ENCODE data around the gene EFS. TPM values are rescaled to one million over a fixed set of nuclear protein-coding genes. Genes with fewer than 3 reads are reported as not detected.
A peak's percentile ranks its signal among the peaks of the same experiment; 100 is the strongest.

Gene EFS
- total RNA-seq, 1 donor from 2014 or later = 0.82 TPM

DNA sequence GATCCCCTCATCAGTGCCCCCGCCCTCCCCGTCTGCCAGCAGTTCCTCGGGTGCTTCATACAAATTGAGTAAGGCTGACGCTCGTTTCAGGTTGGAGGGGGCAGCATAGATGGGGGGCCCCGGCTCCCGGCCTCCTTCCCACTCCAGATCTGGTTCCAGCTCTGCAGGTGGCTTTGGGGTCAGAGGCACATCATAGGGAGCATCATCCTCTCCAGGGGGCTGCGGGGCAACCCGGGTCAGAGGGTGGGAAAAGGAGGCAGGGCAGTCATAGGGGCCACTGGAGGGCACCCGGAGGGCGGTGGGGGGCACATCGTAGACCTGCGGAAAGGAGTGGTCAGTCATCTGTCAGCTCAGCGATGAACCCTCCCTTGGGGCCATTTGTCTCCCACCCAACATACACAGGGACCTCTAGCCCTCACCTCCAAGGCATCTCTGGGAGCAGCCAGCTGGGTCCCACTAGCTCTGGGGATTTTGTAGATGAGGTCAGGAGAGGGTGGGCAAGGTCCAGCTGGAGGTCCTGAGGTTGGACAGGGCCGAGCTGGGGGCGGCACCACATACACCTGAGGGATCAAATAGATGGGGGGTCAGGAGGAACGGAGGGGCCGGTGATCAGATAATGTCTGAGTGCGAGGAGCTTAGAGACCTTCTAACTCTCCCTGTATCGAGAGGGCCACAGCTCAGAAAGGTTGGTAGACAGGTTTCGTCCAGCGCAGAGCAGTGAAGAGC lies 5.1 kb downstream of the EFS start:
- DNase-seq (ENCODE audit: extremely low read depth, low read depth, low spot score) = no peak

DNA sequence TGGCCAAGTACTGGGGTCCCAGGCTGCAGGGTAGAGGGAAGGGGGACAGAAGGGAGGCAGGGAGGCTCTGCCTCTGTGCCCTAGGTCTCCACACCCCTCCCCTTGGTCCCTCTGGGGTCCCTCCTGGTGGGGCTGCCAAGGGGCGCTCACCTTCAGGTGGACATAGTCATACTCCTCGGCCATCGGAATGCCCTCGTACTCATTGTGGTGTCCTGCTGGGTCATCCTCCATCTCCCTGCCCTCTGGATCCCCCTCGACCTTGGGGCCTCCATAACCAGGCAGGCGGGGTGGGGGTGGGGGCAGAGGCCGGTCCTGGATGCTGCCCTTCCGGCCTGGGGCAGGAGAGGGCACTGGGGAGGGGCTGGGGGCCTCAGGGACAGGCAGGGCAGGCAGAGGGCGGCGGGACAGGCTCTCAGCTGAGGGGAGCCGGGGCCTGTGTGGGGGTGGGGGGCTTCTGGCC lies 5.8 kb downstream of the EFS start:
- DNase-seq (ENCODE audit: extremely low read depth, low read depth, low spot score) = no peak

DNA sequence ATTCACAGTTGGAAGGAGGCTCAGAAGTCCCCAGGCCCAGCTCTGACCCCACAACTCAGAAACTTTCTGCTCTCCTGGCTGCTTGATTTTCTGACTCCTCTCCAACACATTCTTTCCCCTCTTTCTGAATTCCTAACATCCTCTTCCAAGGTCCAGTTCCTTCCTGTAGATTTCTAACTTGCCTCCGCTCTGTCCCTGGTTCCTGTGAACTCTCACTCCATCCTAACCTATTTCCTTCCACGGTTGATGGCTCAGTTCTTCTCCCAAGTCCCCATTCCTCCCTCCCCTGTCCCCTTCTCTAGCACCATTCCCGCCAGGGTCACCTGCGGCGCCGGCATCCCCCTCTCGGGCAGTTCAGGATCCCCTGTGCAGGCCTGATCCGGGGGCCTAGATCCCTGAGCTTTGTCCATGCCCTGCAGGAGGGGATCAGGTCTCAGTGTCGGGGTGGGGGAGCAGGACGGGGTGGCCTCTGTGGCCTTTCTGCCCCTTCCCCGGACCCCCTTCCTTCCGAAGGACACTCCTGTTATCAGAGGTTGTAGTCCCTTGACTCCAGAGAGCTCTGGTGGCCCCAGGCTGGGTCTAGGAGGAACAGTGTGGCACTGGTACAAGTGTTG lies 6.3 kb downstream of the EFS start:
- no peak for DNase-seq (ENCODE audit: extremely low read depth, low read depth, low spot score)

DNA sequence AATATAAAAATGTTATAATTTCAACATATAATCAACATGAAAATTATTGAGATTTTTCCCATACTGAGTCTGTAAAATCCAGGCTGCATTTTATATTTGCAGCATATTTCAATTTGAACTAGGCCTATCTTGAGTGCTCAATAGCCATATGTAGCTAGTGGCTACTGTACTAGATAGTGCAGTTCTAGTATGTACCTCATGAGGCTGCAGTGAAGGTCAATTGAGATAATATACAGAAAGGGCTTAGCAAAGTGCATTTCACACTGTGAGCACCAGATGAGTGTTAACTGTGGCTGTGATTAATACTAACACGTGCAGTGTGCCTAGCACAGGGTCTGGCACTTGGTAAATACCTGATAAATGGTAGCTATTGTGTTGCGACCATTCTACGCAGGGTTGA lies 6.9 kb downstream of the EFS start:
- no peak for DNase-seq (ENCODE audit: extremely low read depth, low read depth, low spot score)

DNA sequence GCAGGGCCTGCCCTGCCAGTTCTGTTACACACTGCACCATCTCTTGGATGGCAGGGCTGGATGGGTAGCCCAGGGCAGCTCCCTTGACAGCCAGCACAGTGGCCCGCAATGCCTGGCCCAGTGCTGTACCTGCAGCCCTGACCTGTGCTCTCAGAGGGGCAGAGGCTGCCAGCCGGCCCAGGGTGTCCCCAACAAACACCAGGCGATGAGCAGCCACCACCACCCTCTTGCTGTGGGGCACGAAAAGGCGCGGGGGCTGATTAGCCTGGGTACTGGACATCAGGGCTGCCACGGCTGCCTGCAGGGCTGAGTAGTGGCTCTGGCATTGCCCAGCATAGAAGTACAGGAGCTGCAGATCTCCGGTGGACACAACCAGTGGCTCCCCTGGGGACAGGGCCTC lies 7.7 kb downstream of the EFS start:
- DNase-seq (ENCODE audit: extremely low read depth, low read depth, low spot score) = no peak

DNA sequence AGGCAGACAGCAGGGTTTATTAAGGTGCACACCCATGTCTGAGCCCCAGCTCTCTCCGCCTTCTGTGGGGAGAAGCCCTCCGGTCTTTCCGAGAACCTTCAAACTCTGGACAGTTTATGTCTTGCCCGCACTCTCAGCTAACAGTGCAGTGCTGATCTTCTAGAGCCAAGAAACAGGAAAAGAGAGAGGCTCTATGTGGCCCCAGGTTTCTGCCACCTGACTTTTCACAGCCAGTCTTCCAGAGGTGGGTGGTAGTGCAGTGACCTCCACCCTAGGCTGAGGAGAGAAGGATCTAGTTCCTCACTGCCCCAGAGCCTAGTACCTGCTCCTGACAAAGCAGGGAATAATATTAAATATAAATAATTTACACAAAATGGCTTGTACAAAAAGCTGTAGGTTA lies 8.3 kb downstream of the EFS start:
- no peak for DNase-seq (ENCODE audit: extremely low read depth, low read depth, low spot score)

DNA sequence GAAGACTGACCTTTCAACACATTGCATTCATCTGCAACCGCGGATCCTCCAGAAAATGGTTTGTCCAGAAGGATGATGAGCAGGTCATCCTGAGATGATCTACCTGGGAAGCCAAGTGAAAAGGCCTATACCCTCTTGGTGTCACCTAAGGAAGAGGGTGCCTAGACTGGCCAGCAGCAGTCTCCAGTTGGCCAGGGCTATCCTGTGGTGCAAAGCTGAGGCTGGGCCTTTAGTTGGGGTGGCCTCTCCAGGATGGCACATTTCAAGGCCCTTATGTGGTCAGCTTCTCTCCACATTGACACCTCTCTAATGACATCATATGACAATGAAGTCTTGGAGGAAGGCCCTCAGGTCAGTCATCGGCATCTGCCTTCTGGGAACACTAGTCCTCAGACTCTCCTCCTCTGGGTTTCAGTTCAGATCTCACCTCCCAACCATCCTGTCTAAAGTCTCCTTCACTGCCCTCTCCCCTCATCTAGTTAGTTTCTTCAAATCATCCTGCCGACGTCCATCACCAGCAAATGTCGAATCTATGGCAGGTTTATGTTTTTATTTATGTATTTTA lies 9.0 kb downstream of the EFS start:
- no peak for DNase-seq (ENCODE audit: extremely low read depth, low read depth, low spot score)

DNA sequence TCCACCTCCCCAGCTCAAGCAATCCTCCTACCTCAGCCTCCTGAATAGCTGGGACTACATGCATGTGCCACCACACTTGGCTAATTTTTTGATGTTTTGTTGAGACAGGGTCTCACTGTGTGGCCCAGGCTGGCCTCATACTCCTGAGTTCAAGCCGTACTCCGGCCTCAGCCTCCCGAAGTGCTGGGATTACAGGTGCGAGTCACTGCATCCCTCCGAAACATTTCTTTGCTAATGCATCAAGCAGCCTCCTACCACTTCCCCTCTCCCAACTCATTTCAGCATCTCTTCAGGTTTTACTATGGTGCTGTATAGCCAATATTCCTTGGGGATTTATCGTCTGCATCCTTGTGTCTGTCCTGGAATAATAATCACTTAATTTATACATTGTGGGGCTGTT lies 10.0 kb downstream of the EFS start:
- DNase-seq (ENCODE audit: extremely low read depth, low read depth, low spot score) = no peak

DNA sequence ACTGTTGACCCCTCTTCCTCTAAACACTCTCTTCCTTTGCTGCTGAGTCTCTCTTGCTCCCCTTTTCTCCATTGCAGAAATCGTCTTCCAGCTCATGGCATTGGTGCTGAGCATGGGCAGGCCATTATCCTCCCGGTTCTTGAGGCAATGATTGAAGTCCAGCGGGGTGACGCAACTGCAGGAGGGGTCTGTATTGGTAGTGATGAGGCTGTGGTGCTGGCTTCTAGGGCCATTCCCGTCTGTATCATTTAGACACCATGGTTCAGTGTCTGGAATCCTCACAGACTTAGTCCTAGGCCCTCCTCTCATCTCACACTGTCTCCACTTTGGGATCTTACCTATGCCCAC lies 11.6 kb downstream of the EFS start:
- no peak for DNase-seq (ENCODE audit: extremely low read depth, low read depth, low spot score)

DNA sequence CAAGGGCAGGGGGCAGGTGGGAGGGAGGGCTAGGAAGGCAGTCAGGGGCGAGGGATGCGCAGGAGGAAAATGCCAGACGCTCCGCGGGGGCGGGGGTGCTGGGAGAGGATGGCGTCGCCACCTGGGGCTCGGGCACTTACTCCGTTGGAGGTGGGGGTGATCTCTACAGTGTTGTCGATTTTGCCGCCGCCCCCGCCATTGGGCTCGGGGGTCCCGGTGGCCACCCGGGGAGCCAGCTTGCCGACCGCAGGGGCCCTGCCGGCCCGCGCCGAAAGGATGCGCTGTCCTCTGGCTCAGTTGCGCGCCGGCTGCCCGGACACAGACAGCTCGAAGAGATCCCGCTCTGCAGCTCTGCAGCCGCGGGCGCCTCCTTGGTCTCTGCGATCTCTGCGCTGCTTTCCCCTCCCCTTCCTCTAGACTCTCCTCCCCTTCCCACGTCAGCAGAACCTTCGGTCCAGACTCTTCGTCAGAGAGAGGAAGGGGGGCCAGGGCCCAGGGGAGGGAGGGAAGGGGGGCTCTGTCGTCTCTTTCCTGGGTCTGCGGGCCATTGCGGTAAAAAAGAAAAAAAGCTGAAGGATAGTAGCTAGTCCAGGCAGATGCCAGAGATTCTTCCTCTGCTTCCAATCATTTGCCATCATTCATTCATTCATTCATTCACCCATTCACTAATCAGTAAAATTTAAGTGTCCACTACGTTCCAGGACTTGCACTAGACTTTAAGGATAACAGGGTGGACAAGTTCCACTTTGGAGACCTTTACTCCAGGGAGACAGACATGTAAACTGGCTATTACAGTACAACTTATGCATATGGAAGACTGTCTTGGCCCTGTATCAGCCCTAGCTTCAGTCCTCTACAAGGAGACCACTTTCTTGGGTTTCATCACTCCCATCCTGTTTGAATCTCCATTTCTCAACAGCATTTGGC lies 12.2 kb downstream of the EFS start, which contains the start of gene SLC22A17:
SLC22A17 (minus strand) TSS at position 382 of the 927 bp plus-strand sequence.
- peak; percentile 4 for DNase-seq (ENCODE audit: extremely low read depth, low read depth, low spot score)

DNA sequence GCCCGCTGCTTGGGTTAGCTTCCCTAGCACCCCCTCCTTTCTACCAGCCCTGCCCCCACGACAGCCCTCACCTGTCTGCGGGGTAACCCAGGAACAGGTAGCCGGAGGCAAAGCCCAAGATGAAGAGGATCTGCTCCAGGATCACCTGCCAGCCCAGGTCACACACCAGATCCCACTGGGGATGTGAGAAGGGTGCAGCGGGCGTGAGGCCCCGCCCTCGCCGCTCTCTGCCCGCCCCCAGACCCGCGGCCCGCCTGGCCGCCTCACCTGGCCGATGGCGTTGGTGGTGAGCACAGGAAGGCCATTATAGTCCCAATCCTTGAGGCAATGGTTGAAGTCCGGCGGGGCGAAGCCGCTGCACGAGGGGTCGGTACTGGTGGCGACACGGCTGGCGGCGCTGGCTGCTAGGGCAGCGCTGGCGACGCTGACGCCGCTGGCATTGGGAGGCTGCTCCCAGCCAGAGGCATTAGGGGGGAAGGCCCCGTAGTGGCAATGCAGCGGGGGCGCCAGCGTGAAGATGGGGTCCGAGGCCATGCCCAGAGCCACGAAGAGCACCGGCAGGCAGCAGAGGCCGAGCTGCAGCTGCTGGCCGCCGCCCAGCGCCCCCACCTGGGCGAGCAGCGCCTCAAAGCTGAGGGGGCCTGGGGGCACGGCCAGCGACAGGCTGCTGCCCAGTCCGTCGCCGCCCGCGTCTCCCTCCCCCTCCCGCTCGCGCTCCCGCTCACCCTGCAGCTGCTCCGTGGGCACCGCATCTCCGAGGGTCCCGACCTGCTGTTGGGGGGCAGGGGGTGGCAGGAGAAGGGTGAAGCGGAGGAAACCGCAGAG lies 13.1 kb downstream of the EFS start:
- DNase-seq (ENCODE audit: extremely low read depth, low read depth, low spot score) = no peak

DNA sequence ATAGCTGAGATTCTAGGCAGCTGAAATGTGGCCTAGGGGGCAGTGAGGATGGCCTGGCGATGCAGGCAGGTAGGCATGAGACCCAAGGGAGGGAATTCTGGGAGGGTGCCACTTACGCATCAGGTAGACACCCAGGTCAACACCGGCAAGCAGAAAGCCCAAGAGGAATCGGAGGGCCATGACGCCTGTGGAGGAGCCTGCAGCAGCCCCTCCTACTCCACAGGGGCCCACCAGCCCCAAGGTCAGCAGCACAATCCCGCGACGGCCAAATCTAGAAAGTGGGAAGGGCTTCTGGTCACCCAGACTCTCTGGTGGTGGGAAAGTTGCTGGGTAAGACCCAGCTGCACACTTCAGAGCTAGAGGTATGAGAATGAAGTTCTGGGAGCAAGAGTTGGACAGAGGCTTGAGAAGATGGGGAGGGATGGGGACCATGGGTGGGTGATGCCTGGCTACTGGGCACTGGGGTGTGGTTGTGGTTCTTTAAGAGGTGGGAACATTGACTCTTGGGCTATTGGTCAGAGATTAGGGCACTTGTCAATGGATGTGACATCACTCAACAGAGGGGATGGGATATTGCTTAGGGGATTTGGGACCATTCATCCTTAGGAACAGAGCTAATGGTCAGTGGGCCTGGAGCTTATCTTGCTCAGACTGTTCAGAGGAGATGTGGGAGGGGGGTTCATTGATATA lies 15.7 kb downstream of the EFS start:
- DNase-seq (ENCODE audit: extremely low read depth, low read depth, low spot score) = no peak

DNA sequence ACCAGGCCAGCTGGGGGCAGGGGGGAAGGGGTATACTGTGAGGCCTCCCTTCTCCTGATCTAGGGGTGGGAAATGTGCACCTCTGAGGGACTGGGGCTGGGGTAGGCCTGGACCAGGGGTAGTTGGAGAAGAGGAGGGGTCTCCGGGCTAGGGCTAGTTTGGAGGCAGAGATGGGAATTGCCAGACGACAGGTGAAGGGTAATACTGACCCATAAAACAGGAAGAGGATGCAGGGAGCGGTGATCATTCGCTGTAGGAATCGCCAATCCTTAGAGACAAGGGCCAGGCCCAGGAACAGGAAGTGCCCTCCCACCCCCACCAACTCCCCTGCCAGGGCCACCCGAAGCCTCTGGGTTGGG lies 16.7 kb downstream of the EFS start:
- no peak for DNase-seq (ENCODE audit: extremely low read depth, low read depth, low spot score)

DNA sequence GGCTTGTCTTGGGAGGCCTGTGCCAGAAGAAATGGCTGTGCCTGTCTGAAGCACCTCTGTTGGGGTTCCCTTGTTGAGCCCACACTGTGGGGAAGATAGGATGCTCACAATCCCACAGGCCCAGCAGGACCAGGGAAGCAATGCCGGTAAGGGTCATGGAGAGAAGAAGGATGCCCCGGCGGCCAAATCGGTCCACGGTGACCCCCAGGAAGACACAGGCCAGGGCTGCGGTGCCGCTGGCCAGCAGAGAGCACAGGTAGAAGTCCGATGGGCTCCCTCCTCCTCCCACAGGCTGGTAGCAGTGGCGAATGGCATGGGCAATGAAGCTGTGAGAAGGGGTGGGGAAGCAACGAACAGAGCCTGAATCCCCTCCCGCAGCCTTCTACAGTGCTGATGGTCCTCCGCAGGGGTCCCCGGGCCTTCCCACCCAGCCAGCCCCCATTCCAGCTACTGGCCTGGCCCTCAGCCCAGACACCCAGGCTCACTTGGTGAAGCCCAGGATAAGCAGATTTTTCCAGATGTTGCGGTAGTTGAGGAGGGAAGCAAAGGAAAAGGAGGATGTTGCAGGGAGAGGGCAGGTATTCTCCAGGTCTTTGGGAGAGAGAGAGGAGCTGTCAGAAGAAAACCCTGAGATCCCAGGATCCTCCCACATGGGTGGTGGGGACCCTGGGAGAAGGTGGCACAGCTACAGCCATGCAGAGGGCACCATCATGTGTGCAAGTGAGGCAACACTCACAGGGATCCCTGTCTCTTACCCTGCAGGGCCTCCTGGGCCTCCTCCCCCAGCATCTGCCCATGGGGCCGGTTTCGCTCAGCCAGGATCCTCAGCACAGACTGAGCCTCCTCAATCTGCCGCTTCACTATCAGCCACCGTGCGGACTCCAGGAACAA lies 17.3 kb downstream of the EFS start:
- DNase-seq (ENCODE audit: extremely low read depth, low read depth, low spot score) = no peak

DNA sequence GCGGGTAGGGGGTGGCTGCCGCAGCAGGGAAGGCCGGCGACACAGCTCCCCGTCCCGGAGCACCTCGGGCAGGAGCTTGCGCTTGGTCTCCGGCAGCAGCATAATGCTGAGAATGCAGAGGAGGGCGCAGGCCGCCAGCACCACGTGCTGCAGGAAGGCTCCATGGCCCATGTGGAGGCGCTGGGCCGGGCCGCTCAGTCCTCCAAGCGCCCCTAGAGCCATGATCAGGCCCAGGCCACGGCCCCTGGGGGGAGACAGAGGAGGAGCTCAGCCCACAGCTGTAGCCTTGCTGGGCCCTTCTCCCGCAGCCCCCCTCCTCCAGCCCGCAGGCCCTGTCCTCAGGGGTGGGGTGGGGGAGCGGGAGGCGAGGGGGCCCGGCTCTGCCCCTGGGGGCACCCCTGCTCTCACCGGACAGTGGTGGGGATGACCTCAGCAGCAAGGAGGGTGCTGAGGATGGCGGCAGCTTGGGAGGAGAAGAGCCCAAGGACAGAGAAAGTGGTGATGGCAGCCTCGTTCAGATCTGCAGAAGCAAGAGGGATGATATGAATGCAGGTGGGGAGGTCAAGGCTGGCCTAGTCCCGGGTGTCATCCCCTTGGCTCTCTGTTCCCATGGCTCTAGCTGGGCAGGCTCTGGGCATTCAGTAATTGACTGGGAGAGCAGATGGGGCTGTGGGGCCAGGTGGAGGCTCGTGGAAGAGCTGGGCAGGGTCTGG lies 18.1 kb downstream of the EFS start:
- DNase-seq (ENCODE audit: extremely low read depth, low read depth, low spot score) = no peak

DNA sequence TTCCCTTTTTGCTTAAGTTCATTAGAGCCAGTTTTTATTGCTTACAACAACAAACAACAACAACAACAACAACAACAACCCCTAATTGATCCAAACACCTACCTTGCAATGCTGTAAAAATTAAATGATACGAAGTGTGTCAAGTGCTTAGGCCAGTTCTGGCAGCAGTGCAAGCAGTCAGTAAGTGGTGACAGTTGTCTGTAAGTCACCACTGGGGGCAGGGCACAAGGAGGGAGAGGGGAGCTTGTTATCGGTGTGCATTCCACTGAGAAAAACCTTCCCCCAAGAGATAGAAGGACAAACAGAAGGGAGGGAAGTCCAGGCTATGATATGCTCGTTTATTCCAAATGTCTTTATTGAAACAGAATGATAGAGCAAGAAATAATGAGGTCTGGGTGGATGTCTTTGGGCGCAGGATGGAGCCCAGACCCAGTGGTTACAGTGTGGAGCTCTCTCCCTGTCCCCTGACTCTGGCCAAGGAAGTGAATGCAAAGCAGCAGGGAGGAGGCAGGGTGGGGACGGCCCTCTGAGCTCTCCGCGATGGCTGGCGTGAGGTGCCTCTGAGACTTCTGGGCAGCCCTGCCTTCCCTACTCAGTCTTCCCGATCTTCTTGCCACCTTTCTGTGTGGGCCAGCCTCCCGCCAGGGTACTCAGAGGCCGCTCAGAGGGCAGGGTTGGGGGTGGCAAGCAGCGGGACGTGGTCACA lies 18.8 kb downstream of the EFS start:
- DNase-seq (ENCODE audit: extremely low read depth, low read depth, low spot score) = no peak

DNA sequence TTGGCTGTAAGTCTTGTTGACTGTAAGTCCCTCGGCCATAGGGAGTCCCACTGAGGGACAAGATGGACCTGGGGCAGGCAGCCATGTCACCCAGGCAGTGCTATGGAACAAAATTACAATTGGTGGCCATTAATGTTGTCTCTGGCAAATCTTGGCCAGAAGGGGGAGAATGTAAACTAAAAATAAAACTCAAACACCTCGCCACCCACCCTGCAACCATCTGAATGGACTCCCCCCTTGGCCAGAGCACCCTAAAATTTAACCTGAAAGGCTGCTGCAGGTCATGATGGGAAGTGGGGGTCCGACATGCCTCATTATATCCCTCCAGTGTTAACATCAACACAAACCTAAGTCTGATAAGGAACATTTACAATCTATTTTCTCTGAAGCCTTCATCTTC lies 20.5 kb downstream of the EFS start:
- DNase-seq (ENCODE audit: extremely low read depth, low read depth, low spot score) = no peak

All from glomerular endothelial cell (primary cell).